C4-2B (cell line): ENCODE data around the gene GPR143.

ENCODE experiments used
- CTCF ChIP-seq: fragments of 450-650 bp; conservative IDR thresholded peaks from 2 replicates; pipeline ENCODE4 v1.5.1; 2017; ENCODE audit warnings: mild to moderate bottlenecking
- ZFX ChIP-seq: fragments of 450-650 bp; IDR thresholded peaks from 2 replicates; pipeline ENCODE4 v1.6.1; 2017

DNA sequence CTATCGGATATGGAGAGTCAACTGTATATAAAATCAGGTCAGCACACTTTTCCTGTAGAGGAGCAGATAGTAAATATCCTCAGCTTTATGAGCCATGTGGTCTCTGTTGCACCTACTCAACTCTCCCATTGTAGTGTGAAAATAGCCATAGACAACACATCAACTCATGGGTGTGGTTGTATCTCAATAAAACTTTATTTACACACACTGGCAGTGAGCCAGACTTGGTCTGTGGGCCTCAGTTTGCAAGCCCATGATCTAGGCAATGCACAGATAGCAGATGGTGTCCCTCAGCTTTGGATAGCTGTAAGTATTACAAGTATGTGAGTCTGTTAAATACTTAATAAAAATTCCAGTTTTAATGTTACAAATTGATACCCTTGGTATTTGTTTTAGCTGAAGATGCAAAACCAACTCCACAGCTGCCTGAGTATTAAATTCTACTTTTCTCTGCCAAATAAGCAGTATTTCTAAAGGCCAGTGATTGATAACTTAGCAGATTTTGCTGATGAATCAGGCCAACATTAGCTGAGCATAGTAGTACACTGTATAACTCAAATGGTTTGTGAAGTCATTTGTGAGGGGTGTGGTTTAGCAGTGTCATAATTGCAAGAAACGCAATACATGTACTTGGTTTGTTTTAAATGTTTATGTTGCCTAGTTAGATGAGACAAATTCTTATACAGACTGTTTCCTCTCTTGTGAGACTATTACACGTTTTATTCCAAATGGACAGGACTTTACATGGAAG, 87.3 kb downstream of the GPR143 start:
- TF ChIP-seq CTCF (no peak), ZFX (no peak)
